Activated CD4-positive, alpha-beta T cell treated with anti-CD3 and anti-CD28 coated beads for 36 hours (primary cell): ENCODE results near the gene FNTB. TPM values are rescaled to one million over a fixed set of nuclear protein-coding genes. Genes with fewer than 3 reads are reported as not detected.

ENCODE experiments used
- ATAC-seq: fragments of 200-7000 bp; cut with Tn5 transposase; one replicate; pipeline ENCODE4 v1.10.0; 2021; ENCODE audit warnings: mild to moderate bottlenecking, moderate library complexity
- CTCF ChIA-PET: fragments of 350-600 bp; sonication (Branson Sonifier 250); formaldehyde crosslinking; loops from one replicate; lab custom pipeline; 2021; ENCODE audit warnings: antibody characterized with exemption; lab: Charles Lee
- POLR2A ChIA-PET: fragments of 350-600 bp; sonication (Branson Sonifier 250); formaldehyde crosslinking; loops from one replicate; lab custom pipeline; 2021; ENCODE audit warnings: antibody characterized with exemption, inconsistent platforms; lab: Charles Lee
- DNase-seq: peaks from one replicate; pipeline ENCODE4 v3.0.0-alpha.2; 2020
- H3K27ac Mint-ChIP-seq: one replicate; pipeline ENCODE4 v1.8.0; 2021; ENCODE audit warnings: mixed read lengths
- H3K27me3 Mint-ChIP-seq: one replicate; pipeline ENCODE4 v1.8.0; 2021; ENCODE audit warnings: mixed read lengths
- H3K36me3 Mint-ChIP-seq: one replicate; pipeline ENCODE4 v1.8.0; 2021; ENCODE audit warnings: low read depth, mixed read lengths
- H3K4me1 Mint-ChIP-seq: one replicate; pipeline ENCODE4 v1.8.0; 2021; ENCODE audit warnings: mixed read lengths
- H3K4me3 Mint-ChIP-seq: one replicate; pipeline ENCODE4 v1.8.0; 2021; ENCODE audit warnings: mild to moderate bottlenecking, moderate library complexity, mixed read lengths
- H3K9me3 Mint-ChIP-seq: one replicate; pipeline ENCODE4 v1.8.0; 2021; ENCODE audit warnings: low read depth, mixed read lengths
- intact Hi-C, 2 experiments: fragments of 100-400 bp; cut with DNase I in 1 of 2; cut with micrococcal nuclease in 1 of 2; formaldehyde crosslinking; loops; one replicate each; pipeline versions ENCODE4 v1.14.2 to v1.15.1; 2022 to 2024; cut with DNase I, micrococcal nuclease
- total RNA-seq, 2 experiments: library from RNA; stranded (reverse); gene quantifications; one replicate each; pipeline ENCODE4 v1.2.3, GENCODE V29; 2021

Gene FNTB
- total RNA-seq, 2 experiments from 2014 or later: 18.2 to 24.9 TPM

- Mint-ChIP-seq H3K4me3 (no peak overlapping the region), H3K27me3 (no peaks in the 10 kb centered on the region), H3K27ac (no peak overlapping the region), H3K4me1 (no peaks in the 10 kb centered on the region), H3K36me3 (peaks cover 26% of the 10 kb centered on the region), H3K9me3 (no peaks in the 10 kb centered on the region)
- ChIA-PET CTCF (interaction anchor here (1.1 kb wide), 1 partner anchor 17 kb away, joined by 3 read pairs; no protein-coding TSS in a partner anchor), POLR2A (no interaction called here)
- no peak for ATAC-seq
- intact Hi-C loops: no loop called here
- no peak for DNase-seq
These were observed 54.8 kb downstream of the FNTB start for GRCh38 chr14:65041434-65041915.

GRCh38 chr14:65042296-65042695 lies 55.6 kb downstream of the FNTB start:
- Mint-ChIP-seq H3K4me1 (no peaks in the 10 kb centered on the region), H3K27me3 (no peaks in the 10 kb centered on the region), H3K27ac (no peak overlapping the region), H3K36me3 (peaks cover 25% of the 10 kb centered on the region), H3K4me3 (no peak overlapping the region), H3K9me3 (no peaks in the 10 kb centered on the region)
- CTCF ChIA-PET: no interaction called here
- no peak for ATAC-seq
- no peak for DNase-seq
- intact Hi-C loops: no loop called here
- POLR2A ChIA-PET: no interaction called here

DNA sequence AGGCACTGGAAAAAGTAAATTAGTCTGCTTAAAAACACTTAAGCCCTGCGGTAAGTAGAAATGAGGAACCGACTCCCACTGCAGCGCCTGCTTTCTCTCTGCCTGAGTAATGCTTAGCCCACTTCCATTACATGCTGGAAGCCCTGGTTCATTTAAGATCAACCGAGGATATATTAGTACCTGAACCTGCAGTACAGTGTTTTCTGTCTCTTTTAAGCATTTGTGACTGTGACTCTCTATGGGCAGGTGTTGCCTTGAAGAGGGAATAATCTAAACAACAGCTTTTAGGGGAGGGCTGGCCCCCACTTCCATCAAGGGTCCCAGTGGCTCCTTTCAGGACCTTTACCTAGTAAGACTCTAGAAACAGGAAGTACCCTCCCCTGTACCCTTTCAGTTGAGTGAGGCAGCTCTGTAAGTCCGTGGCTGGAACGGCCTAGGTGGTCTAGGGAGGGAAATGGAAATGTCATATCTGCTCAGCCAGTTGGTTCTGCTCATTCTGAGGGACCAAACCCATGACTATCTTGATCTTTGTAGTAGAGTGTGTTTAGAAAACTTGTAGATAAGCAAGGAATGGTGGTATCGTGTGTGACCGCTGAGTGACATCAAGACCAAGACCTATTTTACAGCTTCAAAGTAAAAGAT lies 56.2 kb downstream of the FNTB start:
- ChIA-PET CTCF (interaction anchor here (0.5 to 0.6 kb wide), 2 partner anchors 12 to 242 kb away, joined by 3 read pairs; no protein-coding TSS in a partner anchor), POLR2A (no interaction called here)
- H3K27ac Mint-ChIP-seq: no peak overlapping the region
- H3K4me3 Mint-ChIP-seq: no peak overlapping the region
- H3K9me3 Mint-ChIP-seq: no peaks in the 10 kb centered on the region
- ATAC-seq (no peak), DNase-seq (no peak)
- H3K4me1 Mint-ChIP-seq: peaks cover 2% of the 10 kb centered on the region
- intact Hi-C loops: no loop called here
- H3K36me3 Mint-ChIP-seq: peaks cover 25% of the 10 kb centered on the region
- H3K27me3 Mint-ChIP-seq: no peaks in the 10 kb centered on the region

GRCh38 chr14:65043893-65044595 lies 57.3 kb downstream of the FNTB start:
- no peak for ATAC-seq
- CTCF ChIA-PET: interaction anchor here (0.7 kb wide), 1 partner anchor 10 kb away, joined by 3 read pairs; no protein-coding TSS in a partner anchor

GRCh38 chr14:65044596-65044959 lies 57.9 kb downstream of the FNTB start:
- ChIA-PET CTCF (interaction anchor here (0.7 kb wide), 1 partner anchor 10 kb away, joined by 3 read pairs; no protein-coding TSS in a partner anchor), POLR2A (interaction anchor here (0.6 kb wide), 1 partner anchor 23 kb away, joined by 4 read pairs; no protein-coding TSS in a partner anchor)
- Mint-ChIP-seq H3K36me3 (peaks cover 21% of the 10 kb centered on the region), H3K4me3 (no peak overlapping the region), H3K4me1 (peaks cover 2% of the 10 kb centered on the region), H3K27me3 (no peaks in the 10 kb centered on the region), H3K9me3 (no peaks in the 10 kb centered on the region), H3K27ac (peak overlapping the region; percentile 8)
- DNase-seq: no peak
- no peak for ATAC-seq
- intact Hi-C loops: no loop called here

More at GRCh38 chr14:65043893-65044595, 57.3 kb downstream of the FNTB start:
- no peaks in the 10 kb centered on the region for H3K27me3 Mint-ChIP-seq
- DNase-seq: no peak
- intact Hi-C loops: no loop called here
- no peak overlapping the region for H3K4me3 Mint-ChIP-seq
- peaks cover 21% of the 10 kb centered on the region for H3K36me3 Mint-ChIP-seq
- POLR2A ChIA-PET: interaction anchor here (0.6 kb wide), 1 partner anchor 23 kb away, joined by 4 read pairs; no protein-coding TSS in a partner anchor
- no peaks in the 10 kb centered on the region for H3K9me3 Mint-ChIP-seq
- no peak overlapping the region for H3K27ac Mint-ChIP-seq
- H3K4me1 Mint-ChIP-seq: peaks cover 2% of the 10 kb centered on the region

- Mint-ChIP-seq H3K27ac (no peak overlapping the region), H3K4me1 (peaks cover 2% of the 10 kb centered on the region), H3K27me3 (no peaks in the 10 kb centered on the region), H3K36me3 (peaks cover 21% of the 10 kb centered on the region), H3K4me3 (no peak overlapping the region), H3K9me3 (no peaks in the 10 kb centered on the region)
- DNase-seq: no peak
- ATAC-seq: no peak
- ChIA-PET CTCF (interaction anchor here (0.7 kb wide), 1 partner anchor 11 kb away, joined by 3 read pairs; no protein-coding TSS in a partner anchor), POLR2A (interaction anchor here (0.6 kb wide), 1 partner anchor 22 kb away, joined by 4 read pairs; no protein-coding TSS in a partner anchor)
- intact Hi-C loops: no loop called here
These were observed 58.3 kb downstream of the FNTB start for GRCh38 chr14:65045006-65045405.

DNA sequence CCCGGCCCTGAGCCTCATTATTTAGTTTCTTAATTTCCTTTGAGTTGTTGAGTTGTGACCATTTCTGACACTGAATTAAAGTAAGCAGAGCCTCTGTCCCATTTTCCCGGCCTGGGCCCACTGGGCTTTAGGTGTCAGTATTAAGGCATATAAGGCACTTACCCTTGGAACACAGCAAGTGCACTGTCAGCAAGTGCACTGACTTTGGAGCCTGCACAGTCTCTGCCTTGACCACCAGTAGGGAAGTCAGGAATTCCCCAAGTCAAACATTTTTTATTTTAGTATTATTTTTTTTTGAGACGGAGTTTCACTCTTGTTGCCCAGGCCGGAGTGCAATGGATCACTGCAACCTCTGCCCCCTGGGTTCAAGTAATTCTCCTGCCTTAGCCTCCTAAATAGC lies 59.0 kb downstream of the FNTB start:
- H3K36me3 Mint-ChIP-seq: peaks cover 20% of the 10 kb centered on the region
- no peak for ATAC-seq
- H3K27ac Mint-ChIP-seq: no peak overlapping the region
- POLR2A ChIA-PET: no interaction called here
- no peaks in the 10 kb centered on the region for H3K27me3 Mint-ChIP-seq
- peaks cover 2% of the 10 kb centered on the region for H3K4me1 Mint-ChIP-seq
- H3K9me3 Mint-ChIP-seq: no peaks in the 10 kb centered on the region
- DNase-seq: no peak
- intact Hi-C loops: no loop called here
- CTCF ChIA-PET: interaction anchor here (0.7 kb wide), 1 partner anchor 20 kb away, joined by 6 read pairs; no protein-coding TSS in a partner anchor
- no peak overlapping the region for H3K4me3 Mint-ChIP-seq

DNA sequence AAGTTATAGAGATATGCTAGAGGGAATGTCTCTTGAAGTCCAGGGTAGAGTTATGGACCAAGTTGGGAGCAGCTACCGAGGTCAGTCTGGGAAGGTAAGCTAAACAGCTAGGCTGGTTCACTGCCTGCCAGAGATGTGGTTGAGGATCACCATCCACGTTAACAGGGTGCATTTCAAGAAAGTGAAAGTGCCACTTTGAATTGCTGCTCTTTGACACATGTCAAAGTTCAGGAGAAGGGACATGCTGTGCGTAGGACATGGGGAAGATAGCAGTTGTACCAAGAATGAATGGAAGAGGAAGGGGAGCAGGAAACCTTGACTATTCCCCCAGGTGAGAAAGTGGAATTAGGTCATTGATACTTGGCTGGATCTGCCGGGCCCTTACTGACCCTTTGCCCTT lies 66.1 kb downstream of the FNTB start:
- Mint-ChIP-seq H3K27me3 (no peaks in the 10 kb centered on the region), H3K4me3 (no peak overlapping the region), H3K9me3 (no peaks in the 10 kb centered on the region), H3K36me3 (peaks cover 19% of the 10 kb centered on the region), H3K4me1 (no peaks in the 10 kb centered on the region), H3K27ac (no peak overlapping the region)
- POLR2A ChIA-PET: no interaction called here
- ATAC-seq (no peak), DNase-seq (no peak)
- intact Hi-C loops: no loop called here
- CTCF ChIA-PET: interaction anchor here (0.7 kb wide), 1 partner anchor 712 kb away, joined by 3 read pairs; no protein-coding TSS in a partner anchor

GRCh38 chr14:65053466-65053865 lies 66.8 kb downstream of the FNTB start:
- CTCF ChIA-PET: interaction anchor here (0.7 to 1.0 kb wide), 2 partner anchors 34 to 711 kb away, joined by 3 read pairs; no protein-coding TSS in a partner anchor
- ATAC-seq (no peak), DNase-seq (no peak)
- H3K27me3 Mint-ChIP-seq: no peaks in the 10 kb centered on the region
- intact Hi-C loops: no loop called here
- no peak overlapping the region for H3K4me3 Mint-ChIP-seq
- POLR2A ChIA-PET: no interaction called here
- H3K36me3 Mint-ChIP-seq: peaks cover 25% of the 10 kb centered on the region
- H3K4me1 Mint-ChIP-seq: no peaks in the 10 kb centered on the region
- H3K9me3 Mint-ChIP-seq: no peaks in the 10 kb centered on the region
- no peak overlapping the region for H3K27ac Mint-ChIP-seq

GRCh38 chr14:65054471-65055085 lies 67.9 kb downstream of the FNTB start:
- POLR2A ChIA-PET: no interaction called here
- no peak for DNase-seq
- CTCF ChIA-PET: interaction anchor here (1.0 to 1.3 kb wide), 2 partner anchors 35 to 68 kb away, joined by 3 to 6 read pairs; no protein-coding TSS in a partner anchor
- Mint-ChIP-seq H3K36me3 (peaks cover 31% of the 10 kb centered on the region), H3K27me3 (no peaks in the 10 kb centered on the region), H3K27ac (no peak overlapping the region), H3K9me3 (no peaks in the 10 kb centered on the region), H3K4me1 (no peaks in the 10 kb centered on the region), H3K4me3 (no peak overlapping the region)
- intact Hi-C loops: no loop called here
- no peak for ATAC-seq

GRCh38 chr14:65057695-65058094 lies 71.0 kb downstream of the FNTB start:
- no peaks in the 10 kb centered on the region for H3K4me1 Mint-ChIP-seq
- no peak overlapping the region for H3K4me3 Mint-ChIP-seq
- CTCF ChIA-PET: no interaction called here
- peaks cover 50% of the 10 kb centered on the region for H3K36me3 Mint-ChIP-seq
- no peak for DNase-seq
- no peaks in the 10 kb centered on the region for H3K9me3 Mint-ChIP-seq
- H3K27ac Mint-ChIP-seq: peak overlapping the region; percentile 51
- ATAC-seq: no peak
- no peaks in the 10 kb centered on the region for H3K27me3 Mint-ChIP-seq
- POLR2A ChIA-PET: no interaction called here
- intact Hi-C loops: no loop called here
